ENCODE results near the gene ADGRV1.
"Not testable (repeated sequence)": the region's sequence is repeated elsewhere in the genome, so short reads cannot be mapped to it uniquely, and the experiment has no call there.

Gene ADGRV1

DNA sequence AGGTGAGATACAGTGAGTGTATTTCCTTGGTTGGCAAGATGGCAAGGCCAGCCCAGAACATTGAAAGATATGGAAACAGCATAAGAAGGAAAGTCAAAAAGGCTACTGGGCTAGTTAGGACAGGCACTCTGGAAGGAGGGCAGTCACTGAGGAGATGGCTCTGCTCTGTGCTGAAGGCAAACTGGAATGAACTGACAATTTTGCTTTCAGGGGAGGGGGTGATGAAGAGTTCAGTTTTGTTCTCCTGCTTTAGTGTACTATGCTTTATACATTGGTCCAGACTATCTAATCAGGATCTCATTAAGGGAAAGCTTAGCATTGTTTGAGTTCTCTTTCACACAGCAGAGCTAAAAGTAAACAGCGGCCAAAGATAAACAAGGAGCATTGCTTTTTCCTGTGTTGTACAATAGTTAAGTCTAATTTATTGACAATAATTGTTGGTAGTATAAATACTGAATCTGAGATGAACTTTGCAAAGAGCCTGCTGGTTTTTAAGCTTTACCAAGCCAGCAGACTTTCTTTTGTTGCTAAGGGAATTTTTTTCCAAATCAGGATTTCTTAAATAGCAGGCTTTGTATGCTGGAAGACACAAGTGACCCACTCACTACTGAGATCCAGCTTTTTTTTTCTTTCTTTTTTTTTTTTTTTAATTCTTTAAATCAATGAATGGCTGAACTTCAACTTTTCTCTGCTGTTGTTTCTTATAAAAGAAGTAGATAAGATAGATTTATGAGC is 469.0 kb downstream of the ADGRV1 start:
- DNase-seq (ENCODE audit: low read depth in 3 of 3): no peak

DNA sequence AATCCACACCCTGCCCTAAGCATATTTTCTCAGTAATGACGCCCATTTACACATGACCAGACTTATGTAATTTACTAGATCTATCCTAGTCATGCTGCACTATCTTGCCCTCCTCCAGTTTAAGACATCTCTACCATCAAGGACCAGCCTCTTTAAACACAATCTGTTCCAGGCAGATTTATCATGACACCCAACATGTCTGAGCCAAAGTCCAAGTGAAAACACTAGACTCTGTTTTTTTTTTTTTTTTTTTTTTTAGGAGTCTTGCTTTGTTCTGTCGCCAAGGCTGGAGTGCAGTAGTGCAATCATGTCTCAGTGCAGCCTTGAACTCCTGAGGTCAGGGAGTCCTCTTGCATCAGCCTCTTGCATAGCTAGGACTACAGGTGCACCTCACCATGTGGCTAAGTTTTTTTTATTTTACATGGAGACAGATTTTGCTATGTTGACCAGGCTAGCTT is 469.9 kb downstream of the ADGRV1 start:
- DNase-seq (ENCODE audit: low read depth in 3 of 3): no peak

DNA sequence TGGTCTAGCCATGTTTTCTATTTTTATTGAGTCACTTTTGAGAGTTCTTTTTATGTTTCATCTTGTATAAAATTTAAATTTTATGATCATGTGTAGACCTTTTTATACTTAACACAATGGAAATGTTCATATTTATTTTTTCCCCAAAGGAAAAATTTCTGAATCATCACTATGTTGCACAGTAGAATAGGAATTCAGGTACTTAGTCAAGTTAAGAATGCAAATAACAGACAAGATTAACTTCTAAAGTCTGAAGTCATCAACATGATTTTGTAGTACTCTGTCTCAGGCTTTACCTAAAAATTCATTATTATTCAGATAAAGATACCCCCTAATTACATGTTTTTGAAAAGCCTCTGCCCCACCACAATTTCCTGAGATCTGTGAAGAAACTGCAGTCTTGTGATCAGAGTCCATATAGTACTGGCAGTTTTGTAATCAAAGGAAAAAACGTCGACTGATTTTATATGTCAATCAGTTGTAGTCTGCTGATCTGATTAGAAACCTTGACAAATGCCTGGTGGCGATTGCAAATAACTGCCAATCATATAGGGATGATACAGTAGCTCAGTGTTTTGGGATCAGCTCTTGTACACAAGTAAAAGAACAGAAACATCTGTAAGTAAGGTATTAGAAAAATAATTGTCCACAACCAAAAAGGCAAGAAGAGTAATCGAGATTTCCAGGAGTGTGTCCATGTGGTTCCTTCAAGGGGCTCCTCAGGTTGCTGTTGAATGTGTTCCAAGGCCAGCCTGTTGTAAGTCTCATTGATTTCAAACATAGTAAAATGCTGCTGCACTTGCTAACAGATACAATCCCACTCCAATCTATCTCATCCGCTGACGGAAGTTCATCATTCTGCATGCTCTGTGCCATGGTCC is 472.2 kb downstream of the ADGRV1 start:
- no peak for DNase-seq (ENCODE audit: low read depth in 3 of 3)

DNA sequence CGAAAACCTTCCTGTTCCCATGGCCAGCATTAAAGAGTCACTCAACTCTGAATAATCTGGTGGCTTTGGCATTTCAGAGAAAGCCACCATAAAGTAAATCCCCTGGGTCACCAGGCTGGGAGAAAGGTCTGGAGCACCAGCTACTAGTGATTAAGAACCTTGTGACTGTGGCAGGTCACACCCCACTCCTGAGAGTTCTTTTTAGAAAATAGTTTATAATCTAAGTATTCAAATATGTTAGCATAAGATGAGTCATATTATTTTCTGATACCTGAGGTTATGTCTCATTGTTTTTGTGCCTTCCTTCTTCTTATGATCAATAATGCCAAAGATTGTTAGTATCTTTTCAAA is 472.8 kb downstream of the ADGRV1 start:
- no peak for DNase-seq (ENCODE audit: low read depth in 3 of 3)

DNA sequence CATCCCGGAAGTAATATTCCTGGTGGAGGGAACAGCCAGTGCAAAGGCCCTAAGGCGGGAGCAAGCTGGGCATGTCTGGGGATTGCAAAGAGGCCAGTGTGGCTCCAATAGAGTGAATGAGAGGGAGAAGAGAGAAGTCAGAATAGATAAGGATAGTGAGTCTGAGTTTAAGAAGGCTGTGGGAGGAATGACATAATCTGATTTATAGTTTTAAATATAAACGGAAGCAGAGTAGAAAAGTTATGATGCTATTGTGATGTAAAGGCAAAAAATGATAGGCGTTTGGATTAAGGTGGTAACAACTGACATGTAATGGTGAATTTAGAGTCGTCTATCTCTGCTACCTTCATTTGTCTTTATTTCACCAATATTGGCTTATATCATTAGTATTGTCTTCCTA is 473.5 kb downstream of the ADGRV1 start:
- DNase-seq (ENCODE audit: low read depth in 3 of 3): no peak

DNA sequence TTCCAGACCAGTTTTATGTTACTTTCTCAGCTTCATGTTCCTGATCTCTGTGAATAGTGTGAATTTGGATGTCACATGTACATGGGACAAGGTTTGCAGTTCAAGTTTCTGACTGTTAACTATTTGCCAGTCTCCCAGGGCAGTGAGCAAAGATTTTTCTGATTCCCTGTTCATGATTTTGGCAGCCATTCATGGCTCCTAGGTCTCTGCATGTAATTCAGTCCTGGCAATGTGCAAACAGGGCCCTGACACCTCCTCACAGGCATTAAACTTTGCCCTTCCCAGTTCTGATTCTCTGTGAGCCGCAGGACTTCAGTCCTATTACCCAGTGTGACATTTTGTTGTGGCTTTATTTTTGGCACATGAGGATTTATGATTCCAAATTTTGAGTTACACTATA is 474.8 kb downstream of the ADGRV1 start:
- DNase-seq (ENCODE audit: low read depth in 3 of 3): no peak

DNA sequence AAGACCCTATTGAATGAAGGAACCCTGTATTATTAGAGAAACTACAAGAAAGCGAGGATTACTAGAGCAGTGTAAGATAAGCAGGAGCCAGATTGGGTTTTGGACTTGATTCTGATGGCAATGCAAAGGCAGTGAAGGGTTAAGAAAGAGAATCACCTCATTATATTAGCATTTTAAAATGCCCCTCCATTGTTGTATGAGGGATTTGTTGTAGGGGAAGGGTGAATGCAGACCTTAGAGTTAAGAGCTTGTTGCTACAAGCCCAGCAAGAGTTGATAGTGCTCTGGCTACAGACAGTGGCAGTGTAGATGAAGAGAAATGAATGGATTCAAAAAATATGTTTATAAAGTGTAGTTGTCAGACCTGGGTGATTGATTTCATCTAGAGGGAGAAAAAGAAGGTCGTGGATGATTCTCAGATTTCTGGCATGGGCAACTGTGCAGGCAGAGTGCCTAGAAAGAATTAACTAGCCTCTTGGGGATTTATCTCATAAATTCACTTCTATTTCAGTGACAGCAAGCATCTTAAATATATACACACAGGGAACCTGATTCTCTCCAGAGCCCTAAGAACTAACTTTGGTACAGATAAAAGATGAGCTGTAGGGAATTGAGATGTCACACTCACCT is 479.7 kb downstream of the ADGRV1 start:
- DNase-seq (ENCODE audit: low read depth in 3 of 3): no peak

DNA sequence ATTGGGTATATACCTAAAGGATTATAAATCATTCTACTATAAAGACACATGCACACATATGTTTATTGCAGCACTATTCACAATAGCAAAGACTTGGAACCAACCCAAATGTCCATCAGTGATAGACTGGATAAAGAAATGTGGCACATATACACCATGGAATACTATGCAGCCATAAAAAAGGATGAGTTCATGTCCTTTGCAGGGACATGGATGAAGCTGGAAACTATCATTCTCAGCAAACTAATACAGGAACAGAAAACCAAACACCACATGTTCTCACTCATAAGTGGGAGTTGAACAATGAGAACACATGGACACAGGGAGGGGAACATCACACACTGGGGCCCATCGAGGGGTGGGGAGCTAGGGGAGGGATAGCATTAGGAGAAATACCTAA is 482.5 kb downstream of the ADGRV1 start:
- not testable (repeated sequence) for DNase-seq (ENCODE audit: low read depth in 3 of 3)

DNA sequence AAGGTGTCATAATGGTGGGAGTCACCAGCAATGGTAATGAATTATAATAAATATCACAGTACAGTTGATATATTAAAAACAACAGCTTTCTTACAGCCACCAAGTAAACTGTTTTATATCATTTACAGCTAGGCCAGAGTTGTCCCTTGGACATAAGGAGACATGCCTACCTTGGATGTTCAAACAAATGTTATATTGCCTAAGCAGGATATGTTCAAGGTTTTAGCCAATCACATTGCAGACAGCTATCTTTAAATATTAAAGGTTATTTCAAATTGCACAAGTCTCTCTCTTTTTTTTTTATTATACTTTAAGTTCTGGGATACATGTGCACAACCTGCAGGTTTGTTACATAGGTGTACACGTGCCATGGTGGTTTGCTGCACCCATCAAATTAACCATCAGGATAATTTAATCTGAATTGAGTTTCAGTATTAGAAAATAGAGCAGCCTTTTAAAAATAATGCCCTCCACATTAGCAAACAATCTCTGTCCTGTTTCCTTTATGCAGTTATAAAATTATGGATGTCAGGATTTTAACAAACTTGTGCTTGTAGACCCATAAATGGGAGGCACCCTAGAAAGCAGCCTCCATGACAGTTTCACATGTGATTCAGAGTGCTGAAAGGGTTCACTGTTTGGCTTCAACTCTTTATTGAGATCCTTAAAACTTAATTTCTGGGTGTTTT is 483.8 kb downstream of the ADGRV1 start:
- DNase-seq (ENCODE audit: low read depth in 3 of 3): no peak

DNA sequence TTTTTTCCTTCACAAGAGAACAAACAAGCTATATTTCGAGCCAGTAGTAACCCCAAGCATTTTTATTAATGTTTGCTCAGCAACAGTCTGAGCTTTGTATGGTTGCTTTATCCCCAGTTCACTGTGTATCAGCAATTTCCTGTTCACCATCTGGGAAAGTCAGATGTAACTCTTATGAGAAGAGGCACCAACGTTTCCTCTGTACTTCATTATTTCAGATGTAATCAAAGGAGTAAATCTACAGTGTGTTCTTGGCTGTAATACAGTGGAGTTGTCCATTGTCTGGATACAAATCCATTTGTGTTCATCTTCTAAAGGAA is 484.3 kb downstream of the ADGRV1 start:
- DNase-seq (ENCODE audit: low read depth in 3 of 3): no peak

DNA sequence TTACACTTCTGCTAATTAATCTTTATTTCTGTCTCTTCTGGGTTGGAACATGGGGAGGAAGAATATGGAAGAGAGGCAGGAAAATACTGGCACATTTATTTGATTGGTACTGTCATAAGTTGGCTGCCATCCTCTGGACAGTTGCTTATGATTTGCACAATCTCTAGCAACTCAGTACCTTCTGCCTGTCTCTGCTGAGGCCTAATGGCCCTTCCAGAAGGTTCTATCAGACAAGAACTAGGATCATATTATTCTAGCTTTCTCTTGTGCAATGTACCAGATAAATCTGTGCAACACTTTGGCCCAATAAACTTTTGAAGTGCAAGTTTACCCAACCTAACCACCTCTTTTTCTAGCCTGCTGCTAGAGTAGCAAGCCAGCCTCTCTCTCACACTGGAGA is 489.5 kb downstream of the ADGRV1 start:
- DNase-seq (ENCODE audit: low read depth in 3 of 3): no peak

DNA sequence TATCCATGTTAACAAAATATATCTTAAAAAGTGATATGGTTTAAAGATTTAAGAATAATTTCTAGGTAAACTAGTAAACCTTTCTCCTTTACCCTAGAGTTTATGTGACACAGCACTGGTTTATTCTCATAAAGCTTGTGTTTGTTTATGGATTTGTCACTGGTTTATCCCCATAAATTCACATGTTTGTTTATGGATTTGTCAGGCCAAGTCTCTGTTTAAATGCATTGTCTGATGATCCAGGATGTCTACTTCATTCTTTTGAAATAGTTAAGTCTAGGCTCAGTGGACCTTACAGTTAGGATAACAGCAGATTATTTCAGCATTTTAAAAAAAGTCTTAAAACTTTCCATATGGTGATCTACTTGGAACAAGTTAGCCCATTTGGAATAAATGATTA is 490.5 kb downstream of the ADGRV1 start:
- no peak for DNase-seq (ENCODE audit: low read depth in 3 of 3)

DNA sequence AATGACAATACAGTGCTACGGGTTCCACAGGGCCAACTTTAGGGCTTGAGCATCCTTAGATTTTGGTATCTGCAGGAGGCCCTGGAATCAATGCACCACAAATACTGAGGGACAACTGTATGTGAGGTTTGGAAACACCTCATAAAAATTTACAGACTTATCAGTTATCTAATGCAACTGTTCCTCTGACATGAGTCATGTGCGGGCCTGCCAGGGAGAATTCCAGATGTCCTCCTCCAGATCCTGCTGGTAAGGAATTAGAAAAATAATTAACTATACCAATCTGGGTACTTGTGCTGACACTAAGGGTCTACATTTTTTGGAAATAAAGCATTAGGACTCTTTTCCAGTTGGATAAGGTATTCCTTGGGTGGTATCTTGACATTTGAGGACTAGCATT is 491.2 kb downstream of the ADGRV1 start:
- no peak for DNase-seq (ENCODE audit: low read depth in 3 of 3)

DNA sequence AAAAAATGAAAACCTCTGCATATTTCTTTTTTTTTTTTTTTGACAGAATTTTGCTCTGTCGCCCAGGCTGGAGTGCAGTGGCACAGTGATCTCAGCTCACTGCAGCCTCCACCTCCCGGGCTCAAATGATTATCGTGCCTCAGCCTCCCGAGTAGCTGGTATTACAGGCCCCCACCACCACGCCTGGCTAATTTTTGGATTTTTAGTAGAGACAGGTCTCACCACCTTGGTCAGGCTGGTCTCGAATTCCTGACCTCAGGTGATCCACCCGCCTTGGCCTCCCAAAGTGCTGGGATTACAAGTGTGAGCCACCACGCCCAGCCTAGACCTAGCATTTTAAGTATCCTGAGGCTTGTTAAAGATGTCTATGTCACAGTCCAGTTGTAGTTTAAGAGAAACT is 493.8 kb downstream of the ADGRV1 start:
- DNase-seq (ENCODE audit: low read depth in 3 of 3): not testable (repeated sequence)

DNA sequence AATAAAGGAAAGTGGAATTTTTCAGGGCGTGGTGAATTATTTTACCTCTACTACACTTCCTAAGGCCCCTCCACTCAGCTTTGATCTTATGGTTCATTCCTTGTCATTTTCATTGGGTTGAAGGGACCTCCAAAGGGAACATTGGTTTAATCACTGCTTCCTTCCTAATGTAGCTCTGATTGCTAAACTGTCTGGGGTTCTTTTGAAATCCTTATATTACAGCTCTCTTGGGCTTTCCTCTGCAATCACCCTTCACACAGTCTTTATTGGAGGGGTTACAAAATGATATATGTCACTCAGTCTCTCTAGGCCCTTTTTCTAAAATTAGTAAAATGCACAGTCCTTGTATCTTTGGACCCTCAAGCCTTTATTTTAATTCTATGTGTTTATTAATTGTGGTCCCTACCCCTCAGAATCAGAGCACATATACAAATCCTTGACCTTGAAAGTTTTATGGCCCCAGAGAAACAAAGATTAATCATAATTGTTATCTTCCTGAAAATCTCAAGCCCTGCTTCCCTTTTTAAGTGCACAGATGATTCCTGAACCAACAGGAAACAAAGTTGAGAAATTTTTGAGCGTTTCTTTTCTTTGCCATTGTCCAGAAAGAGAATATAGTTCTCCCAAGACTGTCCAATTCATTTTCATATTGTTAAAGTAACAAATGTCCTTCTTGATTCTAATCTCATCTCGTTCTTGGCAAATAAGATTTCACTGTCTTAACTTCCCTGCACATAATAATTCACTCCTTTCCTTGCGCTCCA is 494.6 kb downstream of the ADGRV1 start:
- no peak for DNase-seq (ENCODE audit: low read depth in 3 of 3)

DNA sequence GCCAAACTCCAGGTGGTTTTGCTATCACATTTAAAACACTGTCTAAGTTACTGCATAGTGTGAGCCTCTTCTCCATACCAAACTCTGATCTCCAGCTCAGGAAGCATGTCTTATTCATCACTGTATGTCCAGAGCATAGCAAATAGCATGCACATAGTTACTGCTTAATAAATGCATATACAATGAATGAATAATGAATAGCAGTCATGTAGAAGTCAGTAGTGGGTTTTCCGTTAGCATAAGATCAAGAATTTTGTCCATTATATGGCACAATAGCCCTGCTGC is 495.1 kb downstream of the ADGRV1 start:
- no peak for DNase-seq (ENCODE audit: low read depth in 3 of 3)

DNA sequence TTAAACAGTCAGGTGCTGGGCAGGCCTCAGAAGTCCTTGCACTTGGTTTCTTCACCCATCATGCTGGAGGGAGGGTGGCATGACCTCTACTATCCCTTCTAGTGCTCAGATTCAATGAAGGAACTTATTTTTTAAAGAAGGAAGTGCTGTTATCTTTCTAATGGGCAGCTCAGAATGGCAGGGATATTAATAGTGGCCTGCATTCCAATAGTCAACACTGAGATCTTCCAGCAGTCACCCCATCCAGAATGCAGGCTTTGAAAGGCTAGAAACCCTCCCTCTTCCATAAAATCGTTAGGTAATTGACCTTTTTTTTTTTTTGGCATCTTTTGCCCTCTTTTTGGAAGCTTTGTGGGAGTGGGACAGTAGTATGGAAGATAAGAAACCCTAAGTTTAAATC is 499.6 kb downstream of the ADGRV1 start:
- DNase-seq (ENCODE audit: low read depth in 3 of 3): no peak

DNA sequence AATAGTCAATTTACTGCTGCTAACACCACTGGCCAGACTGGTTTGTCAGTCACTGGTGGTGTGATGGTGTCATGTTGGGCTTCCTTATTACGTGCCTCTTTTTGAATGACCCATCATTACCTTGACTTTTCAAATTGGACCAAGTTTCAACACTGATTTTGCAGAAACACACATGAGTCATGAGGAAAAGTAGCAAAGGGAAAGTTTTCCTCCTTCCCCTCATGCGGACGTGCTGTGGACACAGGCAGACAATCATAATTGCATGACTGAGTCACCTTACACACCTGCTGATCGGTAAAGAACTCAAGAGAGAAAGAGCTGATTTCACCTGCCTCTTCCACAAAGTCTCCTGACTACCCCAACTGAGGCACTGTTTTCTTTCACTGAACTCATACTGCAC is 500.0 kb downstream of the ADGRV1 start:
- DNase-seq (ENCODE audit: low read depth in 3 of 3): no peak

DNA sequence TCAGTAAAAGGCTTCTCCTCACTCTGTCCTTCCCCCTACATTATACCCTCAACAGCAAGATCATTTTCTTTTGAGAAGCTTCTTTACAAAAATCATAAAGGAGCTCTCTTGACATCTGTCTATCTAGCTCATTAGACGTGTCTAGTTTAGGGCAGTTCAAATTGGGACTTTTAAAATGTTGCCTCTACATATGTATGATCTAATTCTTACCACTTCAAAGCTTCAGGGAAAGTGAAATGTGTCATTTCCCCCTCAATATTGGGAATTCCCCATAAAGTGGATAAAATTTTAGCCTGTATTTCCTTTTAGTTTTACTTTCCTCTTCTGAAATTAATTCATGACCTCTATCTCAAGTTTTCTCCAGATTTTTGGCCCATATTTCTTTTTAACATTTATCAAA is 500.8 kb downstream of the ADGRV1 start:
- DNase-seq (ENCODE audit: low read depth in 3 of 3): no peak

DNA sequence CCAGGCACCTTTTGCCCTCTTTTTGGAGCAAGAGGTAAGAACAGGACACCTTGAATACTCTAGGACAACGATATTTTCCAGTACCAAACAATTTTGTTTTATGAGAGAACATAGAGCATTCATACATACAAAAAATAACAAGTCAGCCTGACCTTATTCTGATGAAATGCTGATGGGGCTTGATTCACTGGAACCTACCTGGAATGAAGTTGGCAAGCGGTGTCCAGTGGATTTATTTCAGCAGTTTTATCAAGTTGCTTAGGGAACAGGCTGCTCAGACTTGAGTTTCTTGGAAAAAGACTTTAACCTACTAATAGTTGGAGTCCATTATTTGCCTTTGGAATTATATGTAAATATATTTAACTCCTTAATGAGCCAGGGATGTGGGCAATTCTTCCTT is 502.5 kb downstream of the ADGRV1 start:
- no peak for DNase-seq (ENCODE audit: low read depth in 3 of 3)

DNA sequence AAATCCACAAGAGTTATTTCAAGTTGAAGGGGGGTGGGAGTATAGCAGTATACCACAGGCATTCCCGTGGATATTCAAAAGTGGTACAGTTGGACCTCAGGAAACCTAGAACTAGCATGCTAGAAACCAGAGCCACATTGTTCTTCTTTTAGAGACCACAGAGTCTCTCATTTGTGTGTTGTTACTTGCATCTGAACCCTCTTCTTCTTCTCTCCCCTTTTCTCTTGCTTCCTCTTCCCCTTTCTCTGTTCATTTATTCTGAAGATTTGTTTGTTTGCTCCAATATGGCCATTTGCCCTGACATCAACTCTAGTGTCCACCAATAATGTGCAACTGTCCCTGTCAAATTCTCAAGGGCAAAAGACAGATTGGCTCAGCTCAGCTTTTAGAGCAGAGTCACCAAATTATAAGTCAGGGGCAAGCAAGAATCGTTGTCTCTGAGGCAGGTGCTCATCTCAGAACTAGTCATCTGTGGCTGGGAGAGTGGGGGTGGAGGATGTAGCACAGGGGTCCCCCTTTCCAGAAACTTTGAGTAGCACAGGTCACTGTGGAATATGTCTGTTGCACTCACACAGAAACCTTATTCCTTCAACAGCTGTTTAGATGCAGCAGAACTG is 503.5 kb downstream of the ADGRV1 start:
- DNase-seq (ENCODE audit: low read depth in 3 of 3): no peak
